ENCODE data around the gene ECEL1.

ECEL1 gene

DNA sequence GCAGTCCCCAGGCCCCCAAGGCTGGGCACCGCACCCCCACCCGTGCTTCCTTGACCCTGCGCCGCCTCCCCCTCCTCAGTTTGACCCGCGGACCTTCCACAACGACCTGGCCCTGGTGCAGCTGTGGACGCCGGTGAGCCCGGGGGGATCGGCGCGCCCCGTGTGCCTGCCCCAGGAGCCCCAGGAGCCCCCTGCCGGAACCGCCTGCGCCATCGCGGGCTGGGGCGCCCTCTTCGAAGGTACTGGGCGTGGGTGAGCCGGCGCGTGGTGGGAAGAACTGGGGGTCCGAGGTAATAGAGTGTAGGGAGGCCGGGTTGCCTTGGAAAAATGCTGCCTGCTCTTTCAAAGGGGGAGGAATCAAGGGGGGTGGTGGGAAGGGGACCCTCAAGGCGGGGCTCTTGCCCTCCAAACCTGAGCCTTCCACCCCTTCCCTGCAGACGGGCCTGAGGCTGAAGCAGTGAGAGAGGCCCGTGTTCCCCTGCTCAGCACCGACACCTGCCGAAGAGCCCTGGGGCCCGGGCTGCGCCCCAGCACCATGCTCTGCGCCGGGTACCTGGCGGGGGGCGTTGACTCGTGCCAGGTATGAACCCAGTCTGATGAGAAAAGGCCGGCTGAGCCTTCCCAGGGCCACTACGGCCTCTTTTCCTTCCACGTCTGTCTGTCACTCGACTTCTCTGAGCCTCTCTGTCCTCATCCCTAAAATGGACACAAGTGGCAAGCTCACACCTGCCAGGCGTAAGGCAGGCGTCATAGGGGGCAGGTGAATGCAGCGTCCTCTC is 35.2 kb upstream of the ECEL1 start:
- no peak for DNase-seq

DNA sequence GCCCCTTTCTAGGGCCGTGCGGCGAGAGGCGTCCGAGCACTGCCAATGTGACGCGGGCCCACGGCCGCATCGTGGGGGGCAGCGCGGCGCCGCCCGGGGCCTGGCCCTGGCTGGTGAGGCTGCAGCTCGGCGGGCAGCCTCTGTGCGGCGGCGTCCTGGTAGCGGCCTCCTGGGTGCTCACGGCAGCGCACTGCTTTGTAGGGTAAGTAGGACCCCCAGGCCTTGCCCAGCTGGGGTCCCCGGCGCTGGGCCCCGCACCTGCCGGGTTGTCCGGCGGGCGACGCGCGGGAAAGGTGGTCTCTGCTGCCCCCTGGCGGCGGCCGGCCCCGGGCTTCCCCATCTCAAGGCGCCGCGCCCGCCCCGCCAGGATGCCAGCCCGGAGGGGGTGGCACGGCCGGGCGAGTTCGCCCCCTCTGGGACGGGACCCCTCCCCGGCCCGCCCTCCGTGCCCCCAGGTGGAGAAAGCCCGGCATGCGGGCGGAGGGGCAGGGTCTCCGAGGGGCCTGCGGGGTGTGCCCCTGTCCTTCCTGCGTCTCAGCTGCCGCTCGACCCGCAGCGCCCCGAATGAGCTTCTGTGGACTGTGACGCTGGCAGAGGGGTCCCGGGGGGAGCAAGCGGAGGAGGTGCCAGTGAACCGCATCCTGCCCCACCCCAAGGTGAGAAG is 34.5 kb upstream of the ECEL1 start:
- peak; percentile 76 for DNase-seq

DNA sequence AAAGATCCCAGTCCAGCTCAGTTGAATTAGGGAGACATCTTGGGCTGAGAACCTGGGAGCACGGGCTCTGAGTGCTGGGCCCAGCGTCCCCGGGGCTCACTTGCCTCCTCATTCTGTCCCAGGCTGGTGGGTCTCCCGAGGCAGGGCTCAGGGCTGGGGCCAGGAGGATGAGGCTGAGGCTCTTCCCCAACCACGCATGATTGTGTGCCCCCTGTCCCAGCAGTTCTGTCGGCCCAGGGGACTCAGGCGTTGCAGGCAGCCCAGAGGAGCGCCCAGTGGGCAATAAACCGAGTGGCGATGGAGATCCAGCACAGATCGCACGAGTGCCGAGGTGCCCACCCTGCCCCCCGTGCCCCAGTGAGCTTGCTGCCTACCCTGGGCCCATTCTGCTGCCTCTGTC is 33.5 kb upstream of the ECEL1 start:
- no peak for DNase-seq

DNA sequence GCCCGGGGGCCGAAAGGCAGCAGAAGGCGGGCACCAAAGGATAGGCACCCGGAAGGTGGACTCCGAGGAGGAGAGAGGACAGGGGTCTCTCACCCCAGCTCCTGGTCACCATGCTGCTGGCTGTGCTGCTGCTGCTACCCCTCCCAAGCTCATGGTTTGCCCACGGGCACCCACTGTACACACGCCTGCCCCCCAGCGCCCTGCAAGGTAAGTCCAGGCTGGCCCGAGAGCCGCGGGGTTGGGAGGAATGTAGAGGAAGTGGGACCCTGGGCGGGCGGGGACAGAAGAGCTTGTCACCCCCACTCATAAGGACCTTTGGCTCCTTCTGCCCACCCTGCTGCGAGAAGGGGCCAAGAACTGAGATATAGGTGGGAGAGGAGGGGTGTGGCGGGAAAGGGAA is 32.9 kb upstream of the ECEL1 start:
- DNase-seq = no peak

DNA sequence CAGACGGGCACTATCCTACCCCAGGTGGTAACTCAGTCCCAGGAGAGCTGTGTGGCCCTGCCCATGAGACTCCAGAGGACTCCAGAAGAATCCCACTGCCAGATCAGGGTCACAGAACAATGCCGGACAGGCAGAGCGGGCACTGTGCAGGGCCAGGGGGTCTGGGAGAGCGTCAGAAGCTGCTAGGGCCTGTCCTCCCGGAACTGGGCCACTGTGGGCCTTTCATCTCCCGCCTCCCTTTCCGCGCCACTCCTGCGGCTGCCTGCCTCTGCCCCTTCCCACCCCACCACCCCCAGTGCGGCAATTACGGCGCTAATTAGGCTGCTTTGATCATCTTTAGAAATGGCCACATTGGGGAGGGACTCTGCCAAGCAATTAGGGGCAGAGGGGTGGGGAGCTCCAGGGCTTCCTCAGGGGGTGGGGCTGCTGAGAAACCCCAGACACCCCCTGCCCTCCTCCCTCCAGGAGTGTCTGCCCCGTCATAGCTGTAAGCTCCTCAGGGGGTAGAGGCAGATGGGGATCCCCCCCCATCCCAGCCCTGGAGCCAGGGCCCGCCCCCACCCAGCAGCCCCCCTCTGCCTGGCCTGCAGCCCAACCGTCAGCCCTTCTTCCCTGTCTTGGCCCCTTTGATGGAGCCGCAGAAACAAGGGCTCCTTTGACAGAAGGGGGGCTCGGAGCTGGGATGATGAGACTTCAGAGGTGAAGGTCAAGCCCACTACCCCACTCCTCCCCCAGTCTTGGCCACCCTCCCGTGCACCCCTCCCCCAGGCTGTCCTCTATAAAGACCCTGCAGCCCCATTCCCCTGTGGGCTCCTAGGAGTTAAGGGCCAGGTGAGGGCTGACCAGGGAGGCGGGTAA is 32.2 kb upstream of the ECEL1 start, which contains the start of gene PRSS56:
Gene PRSS56 (plus strand): TSS at position 808 of the 858 bp plus-strand sequence. CDS start 211 bp downstream, outside the sequence.
- DNase-seq = no peak

DNA sequence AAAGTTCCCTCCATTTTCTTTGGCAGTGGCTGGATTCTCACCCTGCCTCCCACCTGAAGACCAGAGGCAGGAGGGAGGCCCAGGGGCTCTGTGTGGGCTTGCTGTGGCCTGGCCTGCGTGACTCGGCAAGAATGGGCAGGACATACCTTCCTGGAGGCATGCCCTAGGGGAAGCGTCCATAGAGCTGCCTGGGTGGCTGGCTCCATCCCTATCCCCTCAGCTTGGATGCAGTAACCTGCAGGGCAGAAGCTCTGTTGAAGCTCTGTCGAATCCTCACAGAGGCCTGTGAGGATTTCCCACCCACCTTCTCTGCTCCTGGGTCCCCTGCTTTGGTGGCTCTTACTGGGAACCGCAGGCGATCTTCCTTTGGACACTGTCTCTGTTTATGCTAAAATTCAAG is 31.2 kb upstream of the ECEL1 start:
- DNase-seq = no peak

DNA sequence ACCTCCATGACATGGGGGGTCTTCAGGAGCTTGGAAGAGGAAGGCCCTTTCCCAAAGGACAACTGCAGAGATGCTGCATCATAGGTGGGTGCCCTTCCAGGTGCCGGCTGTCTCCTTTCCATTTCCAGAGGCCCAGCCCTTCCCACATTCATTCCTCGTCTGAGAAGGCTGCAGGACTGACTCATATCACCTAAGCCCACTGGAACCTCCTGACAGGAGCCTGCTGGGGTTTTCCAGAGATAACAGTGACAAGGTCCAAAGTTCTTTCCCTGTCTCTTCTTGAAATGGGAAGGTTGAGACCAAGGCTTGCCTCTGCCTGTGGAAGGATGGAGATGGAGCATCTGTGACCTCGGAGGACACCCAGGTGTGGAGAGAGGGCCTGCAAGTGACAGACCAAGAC is 28.9 kb upstream of the ECEL1 start:
- no peak for DNase-seq

DNA sequence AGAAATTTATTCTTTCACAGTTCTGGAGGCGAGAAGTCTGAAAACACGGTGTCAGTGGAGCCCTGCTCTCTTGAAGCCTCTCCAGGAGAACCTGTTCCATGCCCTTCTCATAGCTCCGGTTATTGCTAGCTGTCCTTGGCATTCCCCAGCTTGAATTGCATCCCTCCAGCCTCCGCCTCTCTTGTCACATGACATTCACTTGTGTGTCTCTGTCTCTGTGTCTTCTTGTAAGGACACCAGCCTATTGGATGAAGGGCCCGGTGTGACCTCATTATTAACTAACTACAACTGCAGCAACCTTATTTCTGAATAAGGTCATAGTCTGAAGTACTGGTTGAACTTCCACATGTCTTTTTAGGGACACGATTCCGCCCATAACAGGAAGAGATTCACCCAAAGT is 28.0 kb upstream of the ECEL1 start:
- no peak for DNase-seq

DNA sequence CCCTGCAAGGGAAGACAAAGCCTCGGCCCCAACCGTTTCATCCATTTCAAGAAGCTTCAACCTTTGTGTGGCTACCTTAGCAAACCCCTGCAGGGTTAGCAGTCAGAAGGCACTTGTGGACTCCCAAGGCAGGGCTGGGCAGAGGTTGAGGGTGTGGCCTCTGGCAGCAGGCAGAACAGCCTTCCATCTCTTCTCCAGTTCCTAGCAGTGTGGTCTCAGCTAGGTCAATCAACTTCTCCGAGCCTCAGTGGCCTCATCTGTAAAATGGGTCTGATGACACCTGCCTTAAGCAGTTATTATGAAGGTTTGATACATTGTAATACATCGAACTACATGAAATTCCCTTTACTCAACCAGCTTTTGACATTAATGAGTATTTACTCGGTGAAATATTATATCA is 25.7 kb upstream of the ECEL1 start:
- DNase-seq = no peak

DNA sequence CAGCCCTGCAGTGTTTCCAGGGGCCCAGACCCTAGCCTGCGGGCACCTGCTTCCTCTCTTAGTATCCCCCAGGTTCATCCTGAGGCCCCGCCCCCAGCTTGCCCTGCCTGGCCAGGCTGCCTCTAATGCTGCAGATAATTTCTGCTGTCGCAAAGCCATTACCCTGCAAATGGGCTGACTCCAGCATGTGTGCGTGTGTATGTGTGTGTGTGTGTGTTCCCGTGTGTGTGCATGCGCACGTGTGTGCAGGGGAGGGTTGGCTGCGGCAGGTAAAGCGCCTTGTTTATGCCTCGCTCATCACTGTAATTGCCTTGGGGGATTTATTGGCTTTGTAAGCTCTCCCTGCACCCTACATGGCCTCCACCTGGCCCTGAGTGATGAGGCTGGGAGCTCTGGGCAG is 25.0 kb upstream of the ECEL1 start:
- no peak for DNase-seq

DNA sequence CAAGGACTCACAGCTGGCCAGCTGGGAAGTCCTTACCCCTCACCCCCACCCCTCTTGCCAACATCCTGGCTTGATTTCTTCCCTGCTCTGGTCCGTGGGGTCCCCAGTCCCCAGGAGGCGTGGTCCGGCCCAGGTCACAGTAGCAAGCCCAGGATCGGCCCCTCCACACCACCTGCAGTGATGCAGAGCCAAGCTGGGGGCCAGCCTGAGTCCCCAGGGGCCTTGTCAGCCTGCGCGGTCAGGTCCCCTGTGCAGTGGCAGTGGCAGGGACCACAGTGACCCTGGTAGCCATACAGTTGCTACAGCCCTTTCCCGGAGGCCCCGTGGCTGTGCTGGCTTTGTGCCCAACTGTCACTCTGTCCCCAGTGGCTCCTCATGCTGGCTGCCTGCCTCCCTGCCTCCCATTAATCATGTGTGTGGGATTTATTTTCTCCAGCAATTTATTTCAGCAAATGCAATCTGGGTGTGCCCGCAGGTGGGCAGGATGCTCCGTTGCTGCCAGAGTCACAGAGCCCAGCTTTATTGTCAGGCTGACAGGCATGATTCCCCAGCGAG is 23.8 kb upstream of the ECEL1 start:
- DNase-seq = no peak

DNA sequence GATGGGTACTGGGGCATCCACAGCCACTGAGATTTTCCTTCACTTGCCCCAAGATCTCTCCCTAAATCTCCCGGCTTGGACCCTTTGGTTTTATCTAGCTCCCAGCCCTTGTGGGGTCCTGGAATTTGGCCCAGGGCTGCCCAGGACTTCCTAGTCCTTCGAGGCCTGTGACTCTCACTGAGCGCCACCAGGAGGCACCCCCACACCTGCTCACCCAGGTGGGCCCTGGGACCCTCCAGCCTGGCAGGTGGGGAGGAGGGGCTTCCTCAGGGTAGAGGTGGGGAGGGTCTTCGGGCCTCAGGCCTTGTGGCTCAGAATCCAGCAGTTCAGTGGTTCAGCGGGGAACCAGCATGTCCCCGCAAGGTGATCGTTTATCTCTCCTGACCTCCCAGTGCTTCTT is 20.6 kb upstream of the ECEL1 start:
- DNase-seq = no peak

DNA sequence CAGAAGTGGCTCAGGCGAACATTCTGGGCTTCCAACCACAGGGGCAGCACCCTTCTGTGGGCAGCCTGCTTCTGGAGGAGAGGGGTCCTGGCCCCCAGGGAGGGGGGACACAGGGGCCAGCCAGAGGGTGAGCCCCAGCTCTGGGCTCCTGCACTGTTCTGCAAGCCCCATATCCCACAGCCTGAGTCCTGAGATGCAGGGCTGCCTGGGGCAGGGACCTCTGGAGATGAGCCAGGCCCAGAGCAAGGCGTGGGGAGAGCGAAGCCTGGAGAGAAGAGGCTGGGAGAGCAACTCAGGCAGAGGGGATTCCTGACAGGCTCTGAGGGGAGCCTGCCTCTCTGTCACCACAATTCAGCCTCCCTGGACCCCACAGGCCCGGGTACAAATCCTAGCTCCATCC is 19.1 kb upstream of the ECEL1 start:
- DNase-seq = no peak

DNA sequence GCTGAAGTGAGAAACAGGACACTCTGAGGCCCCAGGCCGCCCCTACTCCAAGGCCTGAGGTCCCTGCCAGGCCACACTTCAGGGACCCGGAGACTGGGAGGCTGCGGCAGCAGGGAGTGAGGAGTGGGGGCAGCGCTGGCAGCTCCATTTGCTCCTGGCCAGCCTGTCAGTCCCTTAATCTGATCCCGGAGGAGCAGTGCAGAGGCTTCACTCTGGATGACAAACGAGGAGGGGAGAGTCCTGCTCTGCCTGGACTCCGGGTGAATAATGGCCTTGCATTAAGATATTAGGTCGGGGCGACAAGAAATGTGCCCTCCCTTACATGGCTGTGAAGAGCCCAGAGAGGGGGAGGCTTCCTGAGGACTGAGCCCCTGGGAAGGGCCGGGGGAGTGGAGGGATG is 18.2 kb upstream of the ECEL1 start:
- DNase-seq = no peak

DNA sequence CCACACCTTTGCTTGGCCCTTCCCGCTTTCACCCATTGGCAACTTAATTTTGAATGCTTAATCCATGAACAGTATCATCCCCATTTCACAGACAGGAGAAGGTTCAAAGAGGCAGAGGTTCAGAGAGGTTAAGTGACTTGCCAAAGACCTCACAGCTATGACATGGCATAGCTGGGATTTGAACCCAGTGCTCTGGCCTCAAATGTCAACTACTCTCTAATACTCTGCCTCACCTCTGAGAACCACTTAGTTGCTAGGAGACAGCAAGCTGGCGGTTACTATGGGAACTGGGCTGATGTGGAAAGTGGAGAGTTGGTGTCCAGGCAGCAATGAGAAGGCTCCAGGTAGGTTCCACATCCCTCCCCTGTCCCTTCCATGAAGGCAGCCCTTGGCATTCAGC is 16.8 kb upstream of the ECEL1 start:
- no peak for DNase-seq

DNA sequence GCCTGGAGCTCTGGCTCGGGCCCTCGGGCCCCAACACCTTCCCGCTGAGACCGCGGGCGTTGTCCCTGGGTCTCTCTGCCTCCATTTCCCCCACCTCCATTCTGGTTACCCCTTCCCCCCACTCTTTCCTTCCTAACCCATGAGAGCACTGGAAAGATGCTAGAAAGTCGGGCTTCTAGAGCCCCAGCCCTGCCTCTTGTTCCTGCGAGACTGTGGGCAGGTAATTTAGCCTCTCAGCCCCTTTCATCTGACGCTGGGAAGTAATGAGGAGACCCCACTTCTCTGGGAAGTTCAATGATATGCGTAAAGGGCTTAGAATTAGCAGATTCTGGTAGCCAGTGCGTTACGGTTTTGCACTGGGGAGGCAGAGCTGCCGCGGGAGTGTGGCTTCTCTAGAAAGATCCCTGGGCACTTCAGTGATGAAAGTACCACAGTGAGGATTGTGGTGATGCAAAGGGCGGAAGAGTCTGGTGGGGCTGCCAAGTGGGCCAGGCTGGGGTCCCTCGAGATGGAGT is 16.2 kb upstream of the ECEL1 start:
- DNase-seq = no peak

DNA sequence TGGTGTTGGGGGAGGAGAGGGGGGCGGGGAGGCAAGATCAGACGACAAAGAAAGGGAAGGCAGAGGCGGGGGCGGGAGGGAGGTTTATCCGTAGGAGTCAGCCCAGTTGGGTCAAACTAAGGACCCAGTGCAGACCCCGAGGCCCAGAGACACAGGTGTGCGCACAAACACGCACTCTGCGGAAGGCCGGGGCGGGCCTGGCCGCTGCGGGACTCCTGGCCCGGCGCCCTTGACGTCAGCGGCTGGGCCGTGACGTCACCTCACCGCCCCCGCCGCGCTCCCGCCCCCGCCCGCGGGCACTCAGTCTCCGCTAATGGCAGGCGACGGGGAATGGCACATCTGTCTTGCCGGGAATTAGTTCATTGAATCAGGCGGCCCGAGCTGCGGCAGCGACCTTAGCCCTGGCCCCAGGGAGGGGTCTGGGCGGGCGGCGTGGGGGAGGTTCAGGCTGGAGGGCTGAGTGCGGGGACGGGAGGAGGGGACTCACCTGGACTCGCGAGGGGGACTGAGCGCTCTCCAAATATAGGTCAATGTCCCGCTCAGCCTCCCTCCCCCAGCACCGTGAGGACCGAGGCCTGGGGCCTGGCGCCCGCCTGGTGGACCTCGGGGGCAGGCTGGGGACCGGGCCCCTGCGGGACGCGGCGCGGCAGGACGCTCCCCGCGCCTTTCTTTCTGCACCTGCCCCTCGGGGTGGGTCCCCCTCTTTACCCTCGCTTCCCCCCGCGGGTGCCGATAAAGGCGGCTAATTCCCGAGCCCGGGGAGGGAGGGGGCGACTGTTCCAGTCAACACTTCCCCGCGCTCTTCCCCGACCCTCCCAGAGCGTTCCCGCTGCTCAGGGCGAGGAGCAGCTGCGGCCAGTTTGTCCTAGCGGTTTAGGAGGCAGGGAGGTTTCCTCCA is 15.5 kb upstream of the ECEL1 start:
- DNase-seq = peak; percentile 42

DNA sequence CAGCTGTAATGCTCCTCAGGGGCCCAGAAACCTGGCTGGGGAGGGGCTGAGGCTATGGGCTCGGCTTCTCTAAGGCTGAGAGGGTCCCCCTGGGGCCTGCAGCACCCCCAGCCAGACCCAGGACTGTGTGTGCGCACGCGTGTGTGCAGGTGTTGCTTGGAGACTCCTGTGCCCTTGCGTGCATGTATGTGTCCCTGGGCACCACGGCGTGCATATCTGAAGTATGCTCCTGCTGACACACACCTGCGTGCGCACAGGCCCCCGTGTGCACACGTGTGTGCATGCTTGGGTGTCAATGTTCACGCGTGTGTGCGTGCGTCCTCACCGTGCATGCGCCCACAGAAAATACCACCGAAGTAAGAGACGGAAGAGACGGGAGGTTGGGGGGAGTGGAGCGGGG is 14.9 kb upstream of the ECEL1 start:
- DNase-seq = no peak

DNA sequence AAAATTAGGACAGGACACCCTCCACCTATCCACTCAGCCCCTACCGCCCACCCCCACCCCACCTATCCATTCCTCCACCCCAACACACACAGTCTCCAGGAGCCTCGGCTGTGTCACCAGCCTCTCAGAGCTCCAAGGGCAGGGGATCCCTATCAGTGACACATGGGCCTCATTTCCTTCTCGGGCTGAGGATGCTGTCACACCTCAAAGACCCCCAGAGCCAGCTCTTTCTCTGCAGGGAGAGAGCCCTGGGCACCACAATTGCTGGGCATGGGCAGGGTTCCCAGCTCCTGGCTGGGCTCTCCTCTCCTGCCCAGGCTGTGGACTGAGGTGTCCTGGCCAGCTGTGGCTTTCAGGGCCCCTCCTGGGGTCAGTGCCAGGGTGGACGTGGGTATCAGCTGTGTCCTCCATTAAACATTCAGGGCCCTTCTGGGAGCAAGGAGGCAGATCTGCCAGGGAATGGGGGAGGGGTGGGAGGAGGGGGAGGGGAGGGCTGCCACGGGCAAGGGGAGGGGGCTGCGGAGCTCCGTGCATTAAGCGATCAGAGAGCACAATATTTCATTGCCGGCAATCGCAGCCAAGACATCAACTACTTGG is 14.3 kb upstream of the ECEL1 start:
- DNase-seq = no peak

DNA sequence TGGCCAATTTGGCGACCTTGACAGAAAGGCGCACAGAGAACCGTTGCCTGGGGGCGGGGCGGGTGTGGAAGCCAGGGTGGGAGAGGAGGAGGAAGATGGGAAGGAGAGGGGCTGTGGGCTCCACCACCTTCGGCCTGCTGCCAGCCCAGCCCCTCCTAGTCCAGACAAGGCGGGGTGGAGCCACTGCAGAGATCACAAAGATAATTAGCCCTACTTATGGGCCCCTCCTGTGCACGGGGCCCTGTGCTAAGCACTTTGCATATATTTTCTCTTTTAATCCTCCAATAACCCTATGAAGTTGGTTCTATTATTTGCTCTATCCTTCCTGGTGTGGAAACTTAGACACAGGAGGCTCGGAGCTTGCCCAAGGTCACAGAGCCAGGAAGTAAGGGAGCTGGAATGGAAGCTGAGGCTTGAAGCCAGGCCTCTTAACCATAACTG is 13.7 kb upstream of the ECEL1 start:
- DNase-seq = no peak

DNA sequence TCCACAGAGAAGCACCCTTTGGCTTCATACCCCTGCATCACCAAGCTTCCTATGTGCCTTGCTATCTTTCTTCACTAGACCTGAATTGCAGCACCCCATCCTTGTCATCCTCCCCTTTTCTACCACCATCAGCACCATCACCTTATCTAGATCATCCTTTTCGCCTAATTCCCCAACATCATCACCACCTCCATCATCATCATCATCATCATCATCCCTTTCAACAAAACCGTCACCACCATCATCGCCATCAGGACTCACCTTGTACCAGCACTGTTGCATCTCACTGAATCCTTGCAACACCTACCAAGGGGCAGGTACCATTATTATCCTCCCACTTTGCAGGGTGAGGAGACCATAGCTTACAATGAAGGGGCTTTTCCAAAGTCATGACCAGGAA is 10.8 kb upstream of the ECEL1 start:
- no peak for DNase-seq

DNA sequence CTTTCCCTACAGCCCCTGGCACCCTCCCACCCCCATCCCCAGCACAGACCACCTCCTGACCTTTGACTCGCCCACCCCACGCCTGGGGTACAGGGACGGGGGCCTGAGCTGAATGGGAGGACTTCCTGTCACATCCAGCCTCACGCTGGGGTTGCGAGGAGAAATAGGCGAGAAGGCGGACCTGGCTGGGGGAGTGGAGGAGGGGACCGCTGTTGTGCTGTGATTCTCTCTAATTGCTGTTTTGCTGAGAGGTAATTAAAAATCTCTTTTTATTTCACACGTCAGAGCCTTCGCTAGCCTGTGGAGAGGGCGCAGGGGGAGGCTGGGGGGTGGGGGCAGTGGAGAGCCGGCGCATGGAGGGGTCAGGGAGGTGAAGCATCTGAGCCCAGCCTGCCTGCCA is 9.7 kb upstream of the ECEL1 start:
- no peak for DNase-seq

All from activated CD4-positive, alpha-beta T cell treated with anti-CD3 and anti-CD28 coated beads for 48 hours (primary cell).